HG03439 (cell line): ENCODE measurements around the gene SYTL4.
"Not testable (repeated sequence)": the region's sequence is repeated elsewhere in the genome, so short reads cannot be mapped to it uniquely, and the experiment has no call there.

ENCODE experiments used
- ATAC-seq: cut with Tn5 transposase; IDR thresholded peaks from one replicate; pipeline ENCODE4 v1.9.1; 2021; ENCODE audit warnings: mild to moderate bottlenecking, moderate library complexity; ENCODE audit not compliant: unreplicated experiment

SYTL4 gene

GRCh38 chrX:100731441-100732281, at the start of gene SYTL4:
Gene SYTL4, minus strand, starts transcription at chrX:100732121. Its CDS starts 30,084 bp downstream, at chrX:100702037.
- ATAC-seq = no peak

- ATAC-seq = not testable (repeated sequence)
Measured at GRCh38 chrX:100769439-100769838, 37.5 kb upstream of the SYTL4 start.

- ATAC-seq = no peak
Measured at GRCh38 chrX:100768679-100769338, 36.9 kb upstream of the SYTL4 start.

- ATAC-seq = no peak
Measured at GRCh38 chrX:100750883-100751282, 19.0 kb upstream of the SYTL4 start.

GRCh38 chrX:100748108-100748507, 16.2 kb upstream of the SYTL4 start:
- no peak for ATAC-seq

- no peak for ATAC-seq
Measured at GRCh38 chrX:100747703-100748102, 15.8 kb upstream of the SYTL4 start.

- ATAC-seq = no peak
Measured at GRCh38 chrX:100747090-100747489, 15.2 kb upstream of the SYTL4 start.

GRCh38 chrX:100745806-100746537, 14.1 kb upstream of the SYTL4 start:
- no peak for ATAC-seq

GRCh38 chrX:100745205-100745604, 13.3 kb upstream of the SYTL4 start:
- ATAC-seq = no peak

GRCh38 chrX:100743009-100743607, 11.2 kb upstream of the SYTL4 start:
- ATAC-seq = no peak

GRCh38 chrX:100724006-100724405, 7.9 kb downstream of the SYTL4 start:
- ATAC-seq = not testable (repeated sequence)

- no peak for ATAC-seq
Measured at GRCh38 chrX:100721328-100721727, 10.6 kb downstream of the SYTL4 start.

GRCh38 chrX:100720301-100720700, 11.6 kb downstream of the SYTL4 start:
- no peak for ATAC-seq

- ATAC-seq = no peak
Measured at GRCh38 chrX:100719139-100719538, 12.8 kb downstream of the SYTL4 start.

GRCh38 chrX:100717363-100717762, 14.6 kb downstream of the SYTL4 start:
- ATAC-seq = no peak

GRCh38 chrX:100710816-100711215, 21.1 kb downstream of the SYTL4 start:
- ATAC-seq = no peak

GRCh38 chrX:100704581-100705203, 27.2 kb downstream of the SYTL4 start:
- no peak for ATAC-seq

GRCh38 chrX:100700809-100701208, 31.1 kb downstream of the SYTL4 start:
- no peak for ATAC-seq

- ATAC-seq = no peak
Measured at GRCh38 chrX:100698551-100698950, 33.4 kb downstream of the SYTL4 start.

GRCh38 chrX:100696699-100697351, 35.1 kb downstream of the SYTL4 start:
- ATAC-seq = no peak
